OCI-LY7 (cell line): ENCODE measurements around the gene CYP2C19.

Experiments used
- EZH2phosphoT487 ChIP-seq: fragments of 200-600 bp; sonication (generic); IDR thresholded peaks from 2 replicates; pipeline ENCODE4 v1.6.1; 2018; ENCODE audit warnings: low read depth, borderline replicate concordance, mild to moderate bottlenecking, mixed run types, antibody characterized with exemption, low read length, moderate library complexity, mixed read lengths
- TF ChIP-seq, protein P1 (sequence below): fragments of 200-600 bp; sonication (generic); conservative IDR thresholded peaks from 2 replicates; pipeline ENCODE4 v1.5.1; 2014; ENCODE audit warnings: mild to moderate bottlenecking, antibody characterized with exemption, low read length, moderate library complexity, mixed read lengths

DNA sequence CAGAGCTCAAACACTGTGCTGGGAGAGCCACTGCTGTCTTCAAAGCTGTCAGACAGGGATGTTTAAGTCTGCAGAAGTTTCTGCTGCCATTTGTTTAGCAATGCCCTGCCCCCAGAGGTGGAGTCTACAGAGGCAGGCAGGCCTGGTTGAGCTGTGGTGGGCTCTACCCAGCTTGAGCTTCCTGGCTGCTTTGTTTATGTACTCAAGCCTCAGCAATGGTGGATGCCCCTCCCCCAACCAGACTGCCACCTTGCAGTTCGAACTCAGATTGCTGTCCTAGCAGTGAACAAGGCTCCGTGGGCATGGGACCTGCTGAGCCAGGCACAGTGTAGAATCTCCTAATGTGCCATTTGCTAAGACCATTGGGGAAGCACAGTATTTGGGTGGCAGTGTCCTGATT is 4.6 kb upstream of the CYP2C19 start:
- TF ChIP-seq, protein P1, sequence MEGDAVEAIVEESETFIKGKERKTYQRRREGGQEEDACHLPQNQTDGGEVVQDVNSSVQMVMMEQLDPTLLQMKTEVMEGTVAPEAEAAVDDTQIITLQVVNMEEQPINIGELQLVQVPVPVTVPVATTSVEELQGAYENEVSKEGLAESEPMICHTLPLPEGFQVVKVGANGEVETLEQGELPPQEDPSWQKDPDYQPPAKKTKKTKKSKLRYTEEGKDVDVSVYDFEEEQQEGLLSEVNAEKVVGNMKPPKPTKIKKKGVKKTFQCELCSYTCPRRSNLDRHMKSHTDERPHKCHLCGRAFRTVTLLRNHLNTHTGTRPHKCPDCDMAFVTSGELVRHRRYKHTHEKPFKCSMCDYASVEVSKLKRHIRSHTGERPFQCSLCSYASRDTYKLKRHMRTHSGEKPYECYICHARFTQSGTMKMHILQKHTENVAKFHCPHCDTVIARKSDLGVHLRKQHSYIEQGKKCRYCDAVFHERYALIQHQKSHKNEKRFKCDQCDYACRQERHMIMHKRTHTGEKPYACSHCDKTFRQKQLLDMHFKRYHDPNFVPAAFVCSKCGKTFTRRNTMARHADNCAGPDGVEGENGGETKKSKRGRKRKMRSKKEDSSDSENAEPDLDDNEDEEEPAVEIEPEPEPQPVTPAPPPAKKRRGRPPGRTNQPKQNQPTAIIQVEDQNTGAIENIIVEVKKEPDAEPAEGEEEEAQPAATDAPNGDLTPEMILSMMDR = no peak
- no peak for TF ChIP-seq EZH2phosphoT487
